ENCODE results near the gene SST. TPM values are rescaled to one million over a fixed set of nuclear protein-coding genes. Genes with fewer than 3 reads are reported as not detected.

Gene SST
- total and polyA plus RNA-seq, 2 of the 13 experiments (the other 11 are each of a cell fraction or from before 2014, with no cell fraction given) = not detected

- TF ChIP-seq ZKSCAN8 (CRISPR knock-in tag; IDR thresholded peaks at IDR 0.05; ENCODE audit: borderline replicate concordance) = peak; percentile 76
- TF ChIP-seq, protein P1, sequence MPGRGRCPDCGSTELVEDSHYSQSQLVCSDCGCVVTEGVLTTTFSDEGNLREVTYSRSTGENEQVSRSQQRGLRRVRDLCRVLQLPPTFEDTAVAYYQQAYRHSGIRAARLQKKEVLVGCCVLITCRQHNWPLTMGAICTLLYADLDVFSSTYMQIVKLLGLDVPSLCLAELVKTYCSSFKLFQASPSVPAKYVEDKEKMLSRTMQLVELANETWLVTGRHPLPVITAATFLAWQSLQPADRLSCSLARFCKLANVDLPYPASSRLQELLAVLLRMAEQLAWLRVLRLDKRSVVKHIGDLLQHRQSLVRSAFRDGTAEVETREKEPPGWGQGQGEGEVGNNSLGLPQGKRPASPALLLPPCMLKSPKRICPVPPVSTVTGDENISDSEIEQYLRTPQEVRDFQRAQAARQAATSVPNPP (CRISPR knock-in tag; IDR thresholded peaks at IDR 0.05) = peak; percentile 78; the same call in 1 of the 2 replicates
- peak; percentile 79 for TF ChIP-seq BCL6 (CRISPR knock-in tag; IDR thresholded peaks at IDR 0.05)
- no peak for TF ChIP-seq ZNF782 (CRISPR knock-in tag; IDR thresholded peaks at IDR 0.05; ENCODE audit: borderline replicate concordance)
- TF ChIP-seq ZMAT5 (CRISPR knock-in tag; IDR thresholded peaks at IDR 0.05; ENCODE audit: borderline replicate concordance, low read depth) = no peak
- TF ChIP-seq, protein P2, sequence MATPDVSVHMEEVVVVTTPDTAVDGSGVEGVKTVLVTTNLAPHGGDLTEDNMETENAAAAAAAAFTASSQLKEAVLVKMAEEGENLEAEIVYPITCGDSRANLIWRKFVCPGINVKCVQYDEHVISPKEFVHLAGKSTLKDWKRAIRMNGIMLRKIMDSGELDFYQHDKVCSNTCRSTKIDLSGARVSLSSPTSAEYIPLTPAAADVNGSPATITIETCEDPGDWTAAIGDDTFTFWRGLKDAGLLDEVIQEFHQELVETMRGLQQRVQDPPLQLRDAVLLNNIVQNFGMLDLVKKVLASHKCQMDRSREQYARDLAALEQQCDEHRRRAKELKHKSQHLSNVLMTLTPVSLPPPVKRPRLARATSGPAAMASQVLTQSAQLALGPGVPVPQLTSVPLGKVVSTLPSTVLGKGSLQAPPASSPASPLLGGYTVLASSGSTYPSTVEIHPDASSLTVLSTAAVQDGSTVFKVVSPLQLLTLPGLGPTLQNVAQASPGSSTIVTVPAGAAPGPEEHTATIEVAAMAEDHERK (CRISPR knock-in tag; IDR thresholded peaks at IDR 0.05; ENCODE audit: low read depth) = no peak
- TF ChIP-seq ZNF235 (CRISPR knock-in tag; IDR thresholded peaks at IDR 0.05; ENCODE audit: borderline replicate concordance) = peak; percentile 96; the same call in 1 of the 2 replicates
- peak; percentile 97; the same call in 1 of the 2 replicates for TF ChIP-seq ZNF333 (CRISPR knock-in tag; IDR thresholded peaks at IDR 0.05; ENCODE audit: borderline replicate concordance)
- TF ChIP-seq BORCS8-MEF2B (CRISPR knock-in tag; IDR thresholded peaks at IDR 0.05) = peak; percentile 99
- TF ChIP-seq NCOR1 (IDR thresholded peaks at IDR 0.05; ENCODE audit: borderline replicate concordance, low read length) = no peak
- TF ChIP-seq ZNF280B (CRISPR knock-in tag; IDR thresholded peaks at IDR 0.05; ENCODE audit: borderline replicate concordance) = peak; percentile 87; the same call in 1 of the 2 replicates
- no peak for TF ChIP-seq FUBP1 (CRISPR knock-in tag; IDR thresholded peaks at IDR 0.05; ENCODE audit: borderline replicate concordance)
- TF ChIP-seq NFYC (CRISPR knock-in tag; IDR thresholded peaks at IDR 0.05) = peak; percentile 55
- TF ChIP-seq, protein P3, sequence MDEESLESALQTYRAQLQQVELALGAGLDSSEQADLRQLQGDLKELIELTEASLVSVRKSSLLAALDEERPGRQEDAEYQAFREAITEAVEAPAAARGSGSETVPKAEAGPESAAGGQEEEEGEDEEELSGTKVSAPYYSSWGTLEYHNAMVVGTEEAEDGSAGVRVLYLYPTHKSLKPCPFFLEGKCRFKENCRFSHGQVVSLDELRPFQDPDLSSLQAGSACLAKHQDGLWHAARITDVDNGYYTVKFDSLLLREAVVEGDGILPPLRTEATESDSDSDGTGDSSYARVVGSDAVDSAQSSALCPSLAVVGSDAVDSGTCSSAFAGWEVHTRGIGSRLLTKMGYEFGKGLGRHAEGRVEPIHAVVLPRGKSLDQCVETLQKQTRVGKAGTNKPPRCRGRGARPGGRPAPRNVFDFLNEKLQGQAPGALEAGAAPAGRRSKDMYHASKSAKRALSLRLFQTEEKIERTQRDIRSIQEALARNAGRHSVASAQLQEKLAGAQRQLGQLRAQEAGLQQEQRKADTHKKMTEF (CRISPR knock-in tag; IDR thresholded peaks at IDR 0.05) = peak; percentile 61; the same call in 1 of the 2 replicates
- no peak for TF ChIP-seq ASH2L (IDR thresholded peaks at IDR 0.05; ENCODE audit: insufficient read length, low read depth, low read length)
- peak; percentile 99 for TF ChIP-seq BRCA1 (CRISPR knock-in tag; IDR thresholded peaks at IDR 0.05)
- no peak for TF ChIP-seq ZNF672 (CRISPR knock-in tag; IDR thresholded peaks at IDR 0.05)
Observed at GRCh38 chr3:187669675-187670504, at the start of gene SST (continued).

Measured in HepG2 (cell line).